ENCODE results near the gene FANCL.
"Not testable (repeated sequence)": the region's sequence is repeated elsewhere in the genome, so short reads cannot be mapped to it uniquely, and the experiment has no call there.

Gene FANCL

DNA sequence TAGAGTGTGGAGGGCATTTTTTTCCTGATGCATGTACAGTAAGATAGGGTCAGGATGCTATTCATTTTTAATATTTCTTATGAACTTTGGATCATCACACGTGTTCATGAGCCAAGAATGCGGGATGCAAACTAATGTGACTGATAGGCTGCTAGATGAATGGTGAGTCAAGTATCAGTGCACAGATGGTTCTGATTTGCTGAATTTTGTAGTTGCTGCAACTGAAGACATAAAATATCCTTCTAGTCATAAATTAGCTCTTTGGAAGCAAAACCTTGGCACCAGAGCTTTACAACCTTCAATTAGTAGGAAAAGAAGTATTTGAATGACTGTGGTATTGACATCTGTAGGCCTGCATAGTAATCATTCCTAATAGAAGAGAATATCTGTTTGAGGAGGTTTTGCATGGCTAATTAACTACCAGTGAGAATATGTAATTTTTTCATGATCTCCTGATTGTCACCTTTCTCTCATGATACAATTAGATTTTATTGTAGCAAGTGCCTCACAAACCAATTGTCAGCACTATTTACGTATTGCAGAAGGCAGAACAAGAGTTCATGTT is 100.5 kb downstream of the FANCL start:
- DNase-seq (ENCODE audit: low read depth), result no peak

DNA sequence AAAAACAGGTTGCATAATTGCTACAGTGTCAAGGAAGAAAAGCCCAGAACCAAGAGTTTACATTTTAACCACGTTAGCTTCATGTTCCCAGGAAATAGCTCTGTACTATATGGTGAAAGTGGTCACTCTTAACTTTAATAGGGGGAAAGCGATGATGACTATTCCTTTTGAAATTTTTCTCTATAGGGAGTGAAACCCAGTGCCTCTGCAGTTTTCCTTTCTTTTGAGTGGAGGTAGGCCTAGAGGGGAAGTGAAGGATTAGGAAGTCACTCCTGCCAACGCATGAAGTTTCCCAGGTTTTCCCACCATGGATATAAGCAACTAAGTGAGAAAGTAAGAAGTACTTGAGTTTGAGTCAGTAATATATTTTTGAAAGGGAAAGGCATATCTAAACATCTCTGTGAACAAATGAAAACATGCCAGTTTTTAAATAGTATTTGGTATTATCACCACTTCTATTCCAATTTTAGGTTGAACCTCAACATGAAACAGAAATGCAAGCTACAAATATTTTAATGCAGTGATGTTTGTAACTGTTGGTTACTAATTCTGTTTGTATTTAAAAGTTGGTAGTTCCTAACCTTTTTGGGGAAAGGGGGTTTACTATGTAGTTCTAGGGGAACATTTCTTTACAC is 102.6 kb downstream of the FANCL start:
- no peak for DNase-seq (ENCODE audit: low read depth)

DNA sequence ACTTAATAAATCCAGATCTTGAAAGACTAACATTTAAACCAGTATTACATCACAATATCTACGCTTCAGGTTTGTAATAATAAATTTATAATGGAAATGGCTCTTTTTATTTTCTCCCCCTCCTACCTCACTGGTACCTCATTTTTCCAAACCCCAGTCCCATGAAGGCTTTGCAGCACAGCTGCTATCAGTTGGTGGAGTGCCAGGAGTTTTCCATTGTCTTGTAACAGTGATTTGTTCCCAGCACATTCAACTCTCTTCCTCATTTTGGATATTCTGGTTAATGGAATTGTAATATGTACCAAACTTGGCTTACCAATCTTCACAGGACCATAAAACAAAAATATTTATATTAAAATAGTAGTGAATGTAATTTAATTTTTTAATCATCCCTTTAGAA is 103.3 kb downstream of the FANCL start:
- no peak for DNase-seq (ENCODE audit: low read depth)

DNA sequence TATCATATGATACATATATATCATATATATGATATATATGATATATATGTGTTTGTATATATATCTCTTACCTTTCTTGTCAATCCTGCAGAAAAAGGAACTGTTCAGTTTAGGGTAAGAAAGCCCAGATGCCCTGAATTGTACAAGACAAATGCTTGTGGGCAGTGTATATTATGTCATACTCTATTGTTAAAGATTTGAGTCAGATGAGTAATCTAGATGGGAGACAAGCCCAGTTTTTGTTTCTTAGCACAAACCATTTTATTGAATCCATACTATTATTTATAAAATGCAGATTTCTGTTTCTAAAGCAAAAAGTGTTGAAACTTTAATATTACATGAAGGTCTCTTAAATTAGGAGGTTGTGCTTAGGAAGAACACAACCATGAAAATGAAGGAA is 103.9 kb downstream of the FANCL start:
- no peak for DNase-seq (ENCODE audit: low read depth)

GRCh38 chr2:58135861-58136260 is 105.3 kb downstream of the FANCL start:
- no peak for DNase-seq (ENCODE audit: low read depth)

- DNase-seq (ENCODE audit: low read depth), result no peak
These were observed 107.7 kb downstream of the FANCL start for GRCh38 chr2:58133395-58133794.

- DNase-seq (ENCODE audit: low read depth), result no peak
These were observed 109.7 kb downstream of the FANCL start for GRCh38 chr2:58131191-58132011.

- DNase-seq (ENCODE audit: low read depth), result no peak
These were observed 110.9 kb downstream of the FANCL start for GRCh38 chr2:58130238-58130637.

- DNase-seq (ENCODE audit: low read depth), result no peak
These were observed 114.0 kb downstream of the FANCL start for GRCh38 chr2:58127111-58127510.

GRCh38 chr2:58122540-58122939 is 118.6 kb downstream of the FANCL start:
- DNase-seq (ENCODE audit: low read depth), result no peak

DNA sequence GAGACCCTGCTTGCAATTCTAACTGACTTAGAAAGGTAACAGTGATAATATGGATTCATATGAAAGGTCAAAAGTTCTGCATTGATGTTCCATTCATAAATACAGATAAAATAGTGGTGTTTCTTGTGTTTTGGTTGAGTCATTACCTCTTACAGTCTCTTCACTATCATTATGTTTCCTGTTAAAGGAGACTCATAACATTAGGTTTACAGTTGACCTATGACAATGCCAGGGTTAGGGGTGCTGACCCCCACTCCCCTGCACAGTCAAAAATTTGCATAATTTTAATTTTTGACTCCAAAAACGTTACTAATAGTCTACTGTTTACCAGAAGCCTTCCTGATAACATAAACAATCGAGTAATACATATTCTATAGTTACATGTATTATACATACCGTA is 119.1 kb downstream of the FANCL start:
- no peak for DNase-seq (ENCODE audit: low read depth)

DNA sequence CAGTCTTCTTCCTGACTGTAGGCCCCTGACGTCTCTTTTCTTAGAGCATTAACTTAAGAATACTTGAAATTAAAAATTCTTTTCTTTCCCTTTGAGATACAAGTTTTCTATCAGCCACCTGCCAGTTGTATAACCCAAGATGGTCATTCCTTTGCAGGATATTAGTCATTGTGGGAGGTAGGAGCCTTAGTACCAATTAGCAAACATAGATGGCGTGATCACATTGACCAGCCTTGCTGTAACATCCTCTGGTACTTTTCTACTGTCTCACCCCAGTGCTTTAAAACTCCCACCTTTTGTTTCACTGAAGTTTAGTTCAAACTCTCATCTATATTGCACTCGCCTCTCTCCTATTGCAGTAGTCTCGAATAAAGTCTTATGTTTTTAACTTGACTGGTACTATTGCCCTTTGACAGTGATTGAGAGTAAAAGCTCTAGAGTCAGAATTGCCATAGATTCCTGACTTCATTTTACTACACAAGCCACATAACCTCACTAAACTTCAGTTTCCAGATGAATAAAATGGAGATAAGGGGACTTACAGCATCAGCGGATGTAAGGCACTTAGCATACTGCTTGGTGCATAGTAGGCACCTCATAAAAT is 120.4 kb downstream of the FANCL start:
- DNase-seq (ENCODE audit: low read depth), result no peak

DNA sequence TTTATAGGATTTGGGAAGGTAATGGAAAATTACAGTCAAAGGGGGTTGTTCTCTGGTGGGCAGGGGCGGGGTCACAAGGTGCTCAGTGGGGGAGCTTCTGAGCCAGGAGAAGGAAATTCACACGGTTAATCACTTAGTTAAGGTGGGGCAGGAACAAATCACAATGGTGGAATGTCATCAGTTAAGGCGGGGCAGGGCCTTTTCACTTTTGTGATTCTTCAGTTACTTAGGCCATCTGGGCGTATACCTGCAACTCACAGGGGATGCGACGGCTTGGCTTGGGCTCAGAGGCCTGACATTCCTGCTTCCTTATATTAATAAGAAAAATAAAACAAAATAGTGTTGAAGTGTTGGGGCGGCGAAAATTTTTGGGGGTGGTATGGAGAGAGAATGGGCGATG is 127.6 kb downstream of the FANCL start:
- DNase-seq (ENCODE audit: low read depth), result not testable (repeated sequence)

GRCh38 chr2:58110765-58111164 is 130.4 kb downstream of the FANCL start:
- no peak for DNase-seq (ENCODE audit: low read depth)

DNA sequence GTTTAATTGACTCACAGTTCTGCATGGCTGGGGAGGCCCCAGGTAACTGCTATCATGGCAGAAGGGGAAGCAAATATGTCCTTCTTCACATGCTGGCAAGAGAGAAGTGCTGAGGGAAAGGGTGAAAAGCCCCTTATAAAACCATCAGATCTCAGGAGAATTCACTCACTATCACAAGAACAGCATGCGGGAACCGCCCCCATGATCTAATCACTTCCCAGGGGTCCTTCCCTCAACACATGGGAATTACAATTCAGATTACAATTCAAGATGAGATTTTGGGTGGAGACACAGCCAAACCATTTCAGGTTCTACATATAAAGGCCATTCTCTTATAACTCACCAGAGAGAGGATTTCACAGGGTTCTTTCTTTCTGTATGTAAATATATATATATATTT is 131.6 kb downstream of the FANCL start:
- DNase-seq (ENCODE audit: low read depth), result no peak
